GM19328 (cell line): Measurements from ENCODE around the gene TTC12.

Experiments
- ATAC-seq: cut with Tn5 transposase; IDR thresholded peaks from one replicate; pipeline ENCODE4 v1.9.1; 2021; ENCODE audit warnings: mild to moderate bottlenecking, moderate library complexity; ENCODE audit not compliant: unreplicated experiment

TTC12 gene

DNA sequence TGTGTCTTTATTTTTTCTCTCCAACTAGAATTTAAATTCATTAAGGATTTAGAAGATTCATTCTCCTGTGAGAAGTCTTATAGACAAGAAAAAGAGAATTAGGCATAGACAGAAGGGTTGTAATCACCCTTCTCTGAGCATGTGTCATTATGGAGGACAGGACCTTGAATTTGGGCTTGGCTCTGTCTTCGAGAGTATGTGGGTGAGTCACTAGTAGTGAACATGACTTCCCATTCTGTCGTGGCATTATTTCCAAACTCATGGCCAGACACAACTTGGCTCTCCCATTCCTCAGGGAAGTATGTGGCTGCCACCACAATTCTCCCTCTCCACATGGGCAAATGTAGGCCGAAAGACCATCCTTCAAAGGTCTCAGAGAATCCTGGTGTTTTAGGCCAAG, 58.9 kb downstream of the TTC12 start:
- ATAC-seq: no peak

DNA sequence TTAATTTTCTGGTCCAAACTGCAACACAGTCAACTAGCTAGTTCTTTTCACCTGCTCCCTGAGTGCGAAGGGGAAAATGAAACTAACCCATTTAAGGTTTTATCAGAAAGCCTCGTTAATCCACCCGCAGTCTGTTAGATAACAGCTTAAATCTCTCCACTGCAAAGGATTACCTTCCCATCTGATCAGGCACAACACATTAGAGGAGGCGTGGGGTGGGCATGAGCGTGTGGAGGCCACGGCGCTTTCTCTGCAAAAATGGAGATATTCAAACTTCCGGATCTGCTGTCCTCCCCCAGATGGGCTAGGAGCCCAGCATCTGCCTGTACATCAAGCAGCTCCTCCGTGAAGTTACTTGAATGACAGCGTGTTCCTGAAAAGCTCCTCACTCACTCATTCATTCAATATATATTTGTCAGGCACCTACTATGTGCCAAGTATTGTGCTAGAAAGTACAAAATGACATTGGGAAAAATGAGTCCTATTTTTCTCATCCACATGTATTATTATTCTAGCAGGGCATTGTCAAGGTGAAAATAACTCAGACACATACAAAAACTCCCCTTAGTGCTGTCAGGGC, 59.7 kb downstream of the TTC12 start:
- ATAC-seq: no peak

DNA sequence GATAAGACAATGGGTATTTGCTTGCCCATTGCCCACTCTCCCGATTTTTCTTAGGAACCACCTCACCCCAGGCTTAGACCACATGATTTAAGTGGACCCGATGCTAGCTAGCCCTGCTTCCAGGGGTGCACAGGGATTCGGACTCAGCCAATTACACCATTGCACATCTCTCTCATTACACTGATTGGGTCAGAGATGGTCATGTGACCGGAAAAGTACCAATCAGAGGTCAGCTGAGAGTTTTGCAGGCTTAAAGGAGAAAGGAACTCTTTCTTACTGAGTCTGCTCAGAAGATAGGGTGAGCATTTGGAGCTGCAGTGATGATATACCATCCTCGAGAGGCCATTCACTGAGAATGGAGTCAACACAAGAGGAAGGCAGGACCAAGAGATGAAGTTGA, 61.0 kb downstream of the TTC12 start:
- no peak for ATAC-seq

GRCh38 chr11:113376156-113376555, 61.8 kb downstream of the TTC12 start:
- ATAC-seq: peak; percentile 68

- ATAC-seq: no peak
These were observed 63.5 kb downstream of the TTC12 start for GRCh38 chr11:113377681-113378412.

DNA sequence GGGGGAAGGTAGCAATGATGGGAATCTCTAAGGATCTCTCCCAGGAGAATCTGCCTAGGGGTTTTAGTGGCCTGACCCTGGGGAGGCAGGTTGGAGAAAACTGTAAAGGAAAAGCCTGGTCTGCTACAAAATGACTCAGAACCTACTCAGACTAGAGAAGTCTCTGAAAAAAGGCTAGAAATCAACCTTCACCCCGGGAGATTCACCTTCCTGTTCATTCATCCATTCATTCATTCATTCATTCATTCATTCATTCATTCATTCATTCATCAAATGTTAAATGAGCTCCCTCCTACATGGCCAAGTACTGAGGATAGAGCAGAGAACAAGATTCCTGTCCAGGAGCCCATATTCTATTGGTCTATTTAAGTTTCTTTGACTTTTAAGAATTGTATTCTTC, 64.3 kb downstream of the TTC12 start:
- ATAC-seq: no peak

DNA sequence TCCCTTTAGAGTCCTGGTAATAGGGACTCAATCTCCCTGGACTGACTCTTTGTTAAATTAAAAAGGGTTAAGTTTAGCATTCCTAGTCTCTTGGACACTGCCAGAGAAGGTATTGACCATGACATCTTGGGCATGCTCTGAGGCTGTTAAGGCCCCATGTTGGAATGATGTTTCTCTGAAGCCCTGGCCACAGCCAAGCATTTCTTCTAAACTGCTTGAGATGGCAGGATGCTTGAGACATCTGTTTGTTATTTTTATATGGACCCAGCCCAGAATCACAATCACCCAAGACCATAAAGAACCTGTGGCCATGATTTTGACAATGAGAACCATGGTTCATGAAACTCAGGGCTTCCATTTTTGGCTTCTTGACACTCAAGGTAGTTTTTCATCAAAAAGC, 67.7 kb downstream of the TTC12 start:
- ATAC-seq: no peak

- ATAC-seq: no peak
These were observed 70.2 kb downstream of the TTC12 start for GRCh38 chr11:113384551-113384950.

- no peak for ATAC-seq
These were observed 71.4 kb downstream of the TTC12 start for GRCh38 chr11:113385749-113386148.

DNA sequence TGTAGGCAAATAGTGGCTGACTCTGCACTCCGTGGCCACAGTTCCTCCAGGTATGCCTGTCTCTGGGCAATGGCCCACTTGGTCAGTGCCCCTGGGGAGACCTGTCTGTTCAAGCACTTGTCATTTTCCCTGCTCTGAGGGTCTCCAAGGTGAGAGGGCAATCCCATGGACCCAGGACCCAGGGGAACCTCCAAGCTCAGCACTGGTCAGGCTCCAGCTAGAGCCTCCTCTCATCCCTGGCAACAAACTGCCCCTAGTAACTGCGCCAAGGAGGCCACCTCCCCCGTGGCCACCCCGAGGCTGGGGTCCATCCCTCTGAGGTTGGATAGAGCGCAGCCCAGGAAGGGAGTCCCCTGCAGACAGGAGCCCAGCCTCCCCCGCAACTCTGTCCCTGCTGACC, 72.5 kb downstream of the TTC12 start:
- ATAC-seq: no peak

DNA sequence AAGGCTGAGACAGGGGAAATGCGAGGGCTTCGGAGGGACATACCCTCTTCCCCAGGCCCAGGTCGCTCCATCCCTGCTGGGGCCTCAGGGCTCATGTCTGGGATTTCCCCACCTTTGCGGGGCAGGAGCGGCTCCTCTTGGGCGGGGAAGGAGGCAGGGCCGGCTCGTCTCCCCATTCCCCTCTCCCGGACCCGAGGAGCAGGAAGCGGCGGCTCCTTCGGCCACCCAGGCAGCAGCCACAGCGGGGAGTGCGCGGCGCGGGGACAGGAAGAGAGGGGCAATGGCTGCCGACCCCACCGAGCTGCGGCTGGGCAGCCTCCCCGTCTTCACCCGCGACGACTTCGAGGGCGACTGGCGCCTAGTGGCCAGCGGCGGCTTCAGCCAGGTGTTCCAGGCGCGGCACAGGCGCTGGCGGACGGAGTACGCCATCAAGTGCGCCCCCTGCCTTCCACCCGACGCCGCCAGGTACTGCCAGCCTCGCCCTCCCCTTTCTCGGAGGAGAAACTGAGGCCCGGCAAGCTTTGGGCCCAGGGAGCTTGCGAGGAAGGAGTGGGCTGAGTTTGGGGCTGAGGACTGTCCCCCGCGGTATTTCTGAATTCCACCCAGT, 73.3 kb downstream of the TTC12 start, which contains the start of gene ANKK1:
ANKK1 (plus strand) TSS at position 175 of the 607 bp plus-strand sequence; CDS start at position 281, 106 bp downstream.
- ATAC-seq: no peak

DNA sequence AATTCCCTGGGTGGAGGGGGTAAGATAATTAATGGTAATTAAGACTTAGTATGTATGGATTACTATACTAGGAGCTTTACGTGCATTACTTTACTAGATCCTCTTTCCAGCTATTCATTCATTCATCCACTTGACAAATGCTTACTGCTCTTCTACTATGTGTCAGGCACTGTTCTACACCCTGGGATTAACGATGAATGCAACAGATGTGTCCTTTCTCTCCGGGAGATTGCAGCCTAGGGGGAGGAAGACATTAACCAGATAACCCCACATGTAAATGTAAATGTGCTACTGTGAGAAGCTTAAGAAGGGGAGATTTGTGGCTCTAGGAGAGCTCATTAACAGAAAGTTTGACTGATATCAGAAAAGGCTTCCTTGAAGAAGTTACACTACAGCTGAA, 74.9 kb downstream of the TTC12 start:
- ATAC-seq: no peak

GRCh38 chr11:113392236-113392921, 78.0 kb downstream of the TTC12 start:
- no peak for ATAC-seq

- ATAC-seq: no peak
These were observed 79.2 kb downstream of the TTC12 start for GRCh38 chr11:113393501-113393985.

DNA sequence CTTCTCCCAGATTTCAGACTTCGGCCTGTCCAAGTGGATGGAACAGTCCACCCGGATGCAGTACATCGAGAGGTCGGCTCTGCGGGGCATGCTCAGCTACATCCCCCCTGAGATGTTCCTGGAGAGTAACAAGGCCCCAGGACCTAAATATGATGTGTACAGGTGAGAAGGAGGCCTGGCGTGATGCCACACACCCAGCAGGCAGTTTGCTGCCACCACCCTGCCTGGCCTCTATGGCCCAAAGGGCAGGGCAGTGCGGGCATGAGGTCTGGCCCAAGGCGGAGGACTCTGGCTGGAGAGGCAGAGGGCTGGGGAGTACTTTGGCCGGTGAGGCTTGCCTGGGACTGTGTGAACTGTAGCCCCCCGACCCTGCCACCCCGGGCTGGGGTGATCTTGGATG, 80.5 kb downstream of the TTC12 start:
- ATAC-seq: no peak

GRCh38 chr11:113395782-113396336, 81.5 kb downstream of the TTC12 start:
- no peak for ATAC-seq

DNA sequence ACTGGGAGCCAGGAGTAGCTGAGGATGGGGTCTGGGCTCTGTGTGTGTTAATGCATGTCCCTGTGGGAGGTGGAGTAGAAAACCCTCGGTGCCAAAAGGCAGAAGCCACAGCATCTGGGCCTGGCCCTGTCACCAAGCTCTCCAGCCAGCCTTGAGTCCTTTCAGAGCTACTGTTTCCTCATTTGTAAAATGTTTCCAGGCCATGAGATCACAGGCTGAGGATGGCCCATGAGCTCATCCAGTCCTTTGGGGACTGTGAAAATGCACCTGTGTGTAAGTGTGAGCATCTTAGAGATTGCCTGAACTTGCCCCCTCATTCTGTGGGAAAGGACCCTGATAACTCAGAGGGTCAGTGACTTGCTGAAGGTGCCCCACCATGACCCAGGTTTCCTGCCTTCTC, 82.3 kb downstream of the TTC12 start:
- ATAC-seq: no peak

GRCh38 chr11:113397212-113397611, 82.8 kb downstream of the TTC12 start:
- no peak for ATAC-seq

- ATAC-seq: no peak
These were observed 83.4 kb downstream of the TTC12 start for GRCh38 chr11:113397821-113398220.

DNA sequence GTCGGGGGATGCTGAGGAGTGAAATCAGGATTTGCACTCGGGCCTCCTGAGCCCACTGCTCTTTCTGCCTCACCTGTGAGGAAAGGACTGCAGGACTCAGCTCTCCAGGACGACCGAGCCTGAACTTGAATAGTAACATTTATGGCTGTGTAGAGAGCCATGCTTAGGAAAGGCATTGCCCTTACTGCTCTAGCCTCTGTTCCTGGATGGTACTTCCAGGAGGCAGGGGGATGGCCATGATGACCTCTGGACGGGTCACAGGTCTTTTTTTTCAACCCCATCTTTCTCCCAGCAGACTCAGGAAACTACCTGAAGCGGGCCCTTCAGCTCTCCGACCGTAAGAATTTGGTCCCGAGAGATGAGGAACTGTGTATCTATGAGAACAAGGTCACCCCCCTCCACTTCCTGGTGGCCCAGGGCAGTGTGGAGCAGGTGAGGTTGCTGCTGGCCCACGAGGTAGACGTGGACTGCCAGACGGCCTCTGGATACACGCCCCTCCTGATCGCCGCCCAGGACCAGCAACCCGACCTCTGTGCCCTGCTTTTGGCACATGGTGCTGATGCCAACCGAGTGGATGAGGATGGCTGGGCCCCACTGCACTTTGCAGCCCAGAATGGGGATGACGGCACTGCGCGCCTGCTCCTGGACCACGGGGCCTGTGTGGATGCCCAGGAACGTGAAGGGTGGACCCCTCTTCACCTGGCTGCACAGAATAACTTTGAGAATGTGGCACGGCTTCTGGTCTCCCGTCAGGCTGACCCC, 84.5 kb downstream of the TTC12 start:
- no peak for ATAC-seq
